Spleen (tissue), 7 donors: ENCODE results near the gene PLA2G4A.

Source experiments
- CTCF ChIP-seq, 11 experiments: fragments of 200-600 bp in 7 of 11; fragments of 450-650 bp in 4 of 11; sonication (generic) in 4 of 11; IDR thresholded peaks in 8 of 11; conservative IDR thresholded peaks in 3 of 11; 1 replicate in 7 of 11; 2 replicates in 4 of 11; pipeline versions ENCODE4 v1.4.0 to v1.8.0; 2016 to 2021; ENCODE audit warnings: antibody characterized with exemption in 11 of 11, inconsistent platforms in 4 of 11, mild to moderate bottlenecking in 1 of 11
- POLR2AphosphoS5 ChIP-seq, 3 donors: sonication (generic); formaldehyde crosslinking; IDR thresholded peaks; one replicate each; pipeline ENCODE4 v1.5.1; 2017; ENCODE audit warnings: antibody characterized with exemption in 3 of 3
- donor health status: DM: no; HTN: no; CAD: no; lungs with moderate emphysema.
- donor health status: DM: no; HTN: no; CAD: no.
- donor health status: DM: no; HTN: no; CAD: no.

GRCh38 chr1:186904361-186904760 lies 75.6 kb downstream of the PLA2G4A start:
- no peak for TF ChIP-seq CTCF (IDR thresholded peaks at IDR 0.05 in 8 of 11, conservative IDR thresholded peaks at IDR 0.05 in 3 of 11)
- no peak for TF ChIP-seq POLR2AphosphoS5 (IDR thresholded peaks at IDR 0.05)
